IMR-90 (cell line): ENCODE data around the gene EMSY. TPM values are rescaled to one million over a fixed set of nuclear protein-coding genes. Genes with fewer than 3 reads are reported as not detected.

Source experiments
- ATAC-seq: fragments of 200-7000 bp; cut with Tn5 transposase; 2 replicates; pipeline ENCODE4 v1.9.1; 2020; ENCODE audit warnings: low read depth, mild to moderate bottlenecking, moderate library complexity
- BruUV-seq: library from RNA; stranded (reverse); fragments of 400-500 nt; replicated peaks from 2 replicates; lab custom pipeline; 2021; lab: Mats Ljungman, UMichigan
- CTCF ChIA-PET: fragments of 300-600 bp; formaldehyde crosslinking; extraction: SDS; loops from one replicate; lab custom pipeline; 2021; ENCODE audit warnings: antibody characterized with exemption; lab: Yijun Ruan, JAX
- POLR2A ChIA-PET: fragments of 300-600 bp; sonication (Branson Sonifier 250); formaldehyde crosslinking; loops from one replicate; lab custom pipeline; 2022; ENCODE audit warnings: antibody characterized with exemption; ENCODE audit not compliant: unreplicated experiment; lab: Charles Lee
- DNase-seq: peaks from one replicate; pipeline ENCODE4 v3.0.0; 2013
- H2AFZ ChIP-seq: replicated peaks from 2 replicates; pipeline ENCODE3; 2013; ENCODE audit warnings: low read length, mild to moderate bottlenecking; ENCODE audit not compliant: poor library complexity
- H2AK5ac ChIP-seq: 2 replicates; pipeline ENCODE4 v1.6.1; 2013; ENCODE audit warnings: low read depth, low read length, inconsistent platforms
- H2AK9ac ChIP-seq: replicated peaks from 2 replicates; pipeline ENCODE3; 2013; ENCODE audit warnings: mild to moderate bottlenecking, low read depth, low read length, moderate library complexity; ENCODE audit not compliant: poor library complexity
- H2BK120ac ChIP-seq: 2 replicates; pipeline ENCODE4 v1.6.1; 2013; ENCODE audit warnings: low read depth, low read length, inconsistent platforms
- H2BK15ac ChIP-seq: 3 replicates; pipeline ENCODE4 v1.6.1; 2013; ENCODE audit warnings: low read depth, low read length, inconsistent platforms
- H2BK20ac ChIP-seq: 2 replicates; pipeline ENCODE4 v1.6.1; 2013; ENCODE audit warnings: low read depth, mild to moderate bottlenecking, inconsistent platforms, low read length, moderate library complexity
- H2BK5ac ChIP-seq: 2 replicates; pipeline ENCODE4 v1.6.1; 2013; ENCODE audit warnings: mild to moderate bottlenecking, low read depth, low read length, inconsistent platforms; ENCODE audit not compliant: poor library complexity, severe bottlenecking
- H3K14ac ChIP-seq: replicated peaks from 2 replicates; pipeline ENCODE4 v1.6.1; 2013; ENCODE audit warnings: low read depth, low read length, inconsistent platforms
- H3K18ac ChIP-seq: 2 replicates; pipeline ENCODE4 v1.6.1; 2013; ENCODE audit warnings: low read depth, low read length, control low read depth
- H3K23ac ChIP-seq: 2 replicates; pipeline ENCODE4 v1.6.1; 2013; ENCODE audit warnings: low read depth, low read length, inconsistent platforms
- H3K27ac ChIP-seq: 2 replicates; pipeline ENCODE4 v1.5.1; 2013; ENCODE audit warnings: mild to moderate bottlenecking, control low read depth, low read length; ENCODE audit not compliant: insufficient read depth
- H3K27me3 ChIP-seq: 2 replicates; pipeline ENCODE4 v1.6.1; 2013; ENCODE audit warnings: low read length; ENCODE audit not compliant: control insufficient read depth, insufficient read depth
- H3K36me3 ChIP-seq: 2 replicates; pipeline ENCODE4 v1.6.1; 2013; ENCODE audit warnings: low read length, mixed read lengths; ENCODE audit not compliant: control insufficient read depth, insufficient read depth
- H3K4ac ChIP-seq: 2 replicates; pipeline ENCODE4 v1.6.1; 2013; ENCODE audit warnings: low read depth, low read length, inconsistent platforms
- H3K4me1 ChIP-seq: 2 replicates; pipeline ENCODE4 v1.6.1; 2013; ENCODE audit warnings: low read length, mixed read lengths; ENCODE audit not compliant: control insufficient read depth, insufficient read depth
- H3K4me2 ChIP-seq: 2 replicates; pipeline ENCODE4 v1.6.1; 2013; ENCODE audit warnings: low read depth, mild to moderate bottlenecking, control low read depth, low read length, moderate library complexity
- H3K4me3 ChIP-seq: 2 replicates; pipeline ENCODE4 v1.5.1; 2013; ENCODE audit warnings: low read depth, mild to moderate bottlenecking, control low read depth, low read length, moderate library complexity; ENCODE audit not compliant: insufficient read depth
- H3K56ac ChIP-seq: 2 replicates; pipeline ENCODE4 v1.6.1; 2013; ENCODE audit warnings: low read length, inconsistent platforms; ENCODE audit not compliant: insufficient read depth; ENCODE audit errors: extremely low read depth
- H3K79me1 ChIP-seq, 2 experiments: 2 replicates each; pipeline ENCODE4 v1.6.1; 2013; ENCODE audit warnings: low read length in 2 of 2, inconsistent platforms in 1 of 2, low read depth in 1 of 2
- H3K9ac ChIP-seq: 2 replicates; pipeline ENCODE4 v1.6.1; 2013; ENCODE audit warnings: low read depth, low read length, control low read depth
- H3K9me1 ChIP-seq: 2 replicates; pipeline ENCODE4 v1.6.1; 2013; ENCODE audit warnings: low read length, inconsistent platforms; ENCODE audit not compliant: insufficient read depth
- H3K9me3 ChIP-seq: 2 replicates; pipeline ENCODE4 v1.6.1; 2013; ENCODE audit warnings: low read length; ENCODE audit not compliant: control insufficient read depth, insufficient read depth
- H4K20me1 ChIP-seq: 2 replicates; pipeline ENCODE4 v1.6.1; 2013; ENCODE audit warnings: low read length, inconsistent platforms; ENCODE audit not compliant: insufficient read depth
- H4K5ac ChIP-seq: 2 replicates; pipeline ENCODE4 v1.6.1; 2013; ENCODE audit warnings: mild to moderate bottlenecking, low read depth, low read length, control low read depth
- H4K8ac ChIP-seq, 2 experiments: 2 replicates each; pipeline ENCODE4 v1.6.1; 2013; ENCODE audit warnings: low read depth in 2 of 2, low read length in 2 of 2, control low read depth in 1 of 2, inconsistent platforms in 1 of 2
- H4K91ac ChIP-seq: 2 replicates; pipeline ENCODE4 v1.6.1; 2013; ENCODE audit warnings: low read depth, low read length, inconsistent platforms; ENCODE audit not compliant: insufficient read depth
- BHLHE40 ChIP-seq: fragments of 150-350 bp; IDR thresholded peaks from 2 replicates; pipeline ENCODE4 v1.6.1; 2016; ENCODE audit warnings: mild to moderate bottlenecking, low read depth, low read length
- CEBPB ChIP-seq: IDR thresholded peaks from 2 replicates; pipeline ENCODE4 v1.6.1; 2012; ENCODE audit warnings: low read depth, low read length, improper control_type of control experiment
- CHD1 ChIP-seq: IDR thresholded peaks from 2 replicates; pipeline ENCODE4 v1.6.1; 2012; ENCODE audit warnings: low read depth, low read length, improper control_type of control experiment
- ELK1 ChIP-seq: fragments of 150-350 bp; IDR thresholded peaks from 2 replicates; pipeline ENCODE4 v1.6.1; 2016; ENCODE audit warnings: low read depth, mild to moderate bottlenecking, low read length, moderate library complexity, borderline replicate concordance
- FOS ChIP-seq: fragments of 150-350 bp; IDR thresholded peaks from 2 replicates; pipeline ENCODE4 v1.6.1; 2016; ENCODE audit warnings: low read depth, low read length
- MAFK ChIP-seq: IDR thresholded peaks from 2 replicates; pipeline ENCODE4 v1.6.1; 2012; ENCODE audit warnings: low read depth, low read length, improper control_type of control experiment
- MAZ ChIP-seq: IDR thresholded peaks from 2 replicates; pipeline ENCODE4 v1.6.1; 2012; ENCODE audit warnings: low read depth, mild to moderate bottlenecking, low read length, improper control_type of control experiment, moderate library complexity, borderline replicate concordance
- MXI1 ChIP-seq: IDR thresholded peaks from 2 replicates; pipeline ENCODE4 v1.6.1; 2012; ENCODE audit warnings: low read depth, mild to moderate bottlenecking, low read length, moderate library complexity, borderline replicate concordance
- NFE2L2 ChIP-seq: fragments of 150-350 bp; IDR thresholded peaks from 2 replicates; pipeline ENCODE4 v1.6.1; 2016; ENCODE audit warnings: low read depth, mild to moderate bottlenecking, low read length
- POLR2A ChIP-seq: IDR thresholded peaks from 2 replicates; pipeline ENCODE4 v1.6.1; 2012; ENCODE audit warnings: mild to moderate bottlenecking, low read depth, low read length
- RAD21 ChIP-seq: IDR thresholded peaks from 2 replicates; pipeline ENCODE4 v1.6.1; 2012; ENCODE audit warnings: low read length, improper control_type of control experiment
- RCOR1 ChIP-seq: IDR thresholded peaks from 2 replicates; pipeline ENCODE4 v1.6.1; 2012; ENCODE audit warnings: mild to moderate bottlenecking, low read length, improper control_type of control experiment; ENCODE audit not compliant: insufficient replicate concordance
- RFX5 ChIP-seq: IDR thresholded peaks from 2 replicates; pipeline ENCODE4 v1.8.0; 2012; ENCODE audit warnings: low read depth, mild to moderate bottlenecking, low read length, moderate library complexity
- SMC3 ChIP-seq: fragments of 150-350 bp; IDR thresholded peaks from 2 replicates; pipeline ENCODE4 v1.6.1; 2016; ENCODE audit warnings: low read depth, mild to moderate bottlenecking, antibody characterized with exemption, low read length, moderate library complexity
- USF2 ChIP-seq: fragments of 150-350 bp; IDR thresholded peaks from 2 replicates; pipeline ENCODE4 v1.6.1; 2017; ENCODE audit warnings: mild to moderate bottlenecking, antibody characterized with exemption, low read length, low read depth
- WGBS, 2 experiments: methylation state at CpG; one replicate each; pipeline versions ENCODE4 v1.1.5 to v1.1.7; 2013; ENCODE audit warnings: missing lambda C conversion rate in 2 of 2; ENCODE audit not compliant: insufficient read length in 1 of 2; ENCODE audit errors: extremely low coverage in 2 of 2; 5-methylcytosine and 5-hydroxymethylcytosine counted together
- dilution Hi-C: fragments of 300-500 bp; cut with HindIII; formaldehyde crosslinking; loops from one replicate; pipeline ENCODE4 v1.14.3; 2018; ENCODE audit warnings: low sequenced_read_pairs; ENCODE audit not compliant: unreplicated experiment
- in situ Hi-C: fragments of 300-500 bp; cut with MboI; formaldehyde crosslinking; loops from 3 replicates; pipeline ENCODE4 v1.14.3; 2019; ENCODE audit warnings: low sequenced_read_pairs, inconsistent platforms, mixed read lengths
- intact Hi-C: fragments of 100-400 bp; cut with micrococcal nuclease; formaldehyde crosslinking; loops from 2 replicates; pipeline ENCODE4 v1.10.0; 2022
- polyA plus RNA-seq, 3 experiments: library from polyadenylated mRNA; depleted of rRNA; stranded (reverse); fragments of >200 nt; gene quantifications; 2 replicates each; pipeline ENCODE4 v1.2.3, GENCODE V29; 2012; ENCODE audit warnings: low replicate concordance in 1 of 3
- total RNA-seq: library from RNA; depleted of rRNA; stranded (reverse); fragments of >200 nt; gene quantifications from 2 replicates; pipeline ENCODE4 v1.2.3, GENCODE V29; 2012
- TF ChIP-seq, protein P1 (sequence below): conservative IDR thresholded peaks from 2 replicates; pipeline ENCODE4 v1.5.1; 2012; ENCODE audit warnings: mild to moderate bottlenecking, low read depth, low read length, improper control_type of control experiment

EMSY gene
- total and polyA plus RNA-seq, 2 of the 4 experiments (the other 2 are of a cell fraction) = 14.1 to 22.0 TPM

DNA sequence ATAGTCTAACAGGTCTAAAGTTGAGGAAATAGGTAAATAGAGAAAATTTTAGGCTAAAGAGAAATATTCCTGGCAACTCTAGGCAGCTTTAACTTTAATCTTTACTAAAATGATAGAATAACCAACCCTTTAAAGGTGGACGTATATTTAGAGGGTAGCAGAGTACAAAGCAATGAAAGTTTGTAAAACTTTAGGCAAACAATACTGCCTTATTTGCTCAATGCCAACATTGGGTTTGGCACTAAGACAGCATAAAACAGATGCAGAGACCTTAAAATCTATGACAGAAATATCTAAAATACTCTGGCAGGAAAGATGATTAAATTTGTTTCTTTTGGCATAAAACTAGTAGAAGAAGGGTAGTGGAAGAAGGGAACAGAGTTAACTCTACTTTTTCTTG is 70.7 kb downstream of the EMSY start:
- no TSS peak for BruUV-seq
- CTCF ChIA-PET = no interaction called here

More for the DNA sequence above, 70.7 kb downstream of the EMSY start:
- Histone ChIP-seq H2BK5ac (no peak overlapping the region), H3K36me3 (peaks cover 3% of the 10 kb centered on the region; the same call in 1 of the 2 replicates), H3K9ac (no peak overlapping the region), H3K9me1 (0 out of 2 replicates have a peak, but pooled peaks cover 1% of the 10 kb centered on the region), H3K23ac (no peak overlapping the region), H2AK5ac (no peak overlapping the region), H3K79me1 (peaks cover 1 to 2% of the 10 kb centered on the region in 2 experiments), H4K8ac (no peak overlapping the region), H3K4me3 (no peak overlapping the region), H3K4me1 (peaks cover under 1% of the 10 kb centered on the region), H3K4ac (no peak overlapping the region), H3K56ac (no peak overlapping the region), H4K5ac (no peak overlapping the region), H4K20me1 (no peaks in the 10 kb centered on the region), H3K9me3 (no peaks in the 10 kb centered on the region), H3K14ac (no peak overlapping the region), H2AFZ (no peak overlapping the region), H3K18ac (no peak overlapping the region), H3K27me3 (no peaks in the 10 kb centered on the region), H2AK9ac (no peak overlapping the region), H2BK120ac (no peak overlapping the region), H3K4me2 (no peak overlapping the region), H2BK15ac (no peak overlapping the region), H4K91ac (no peak overlapping the region), H3K27ac (no peak overlapping the region), H2BK20ac (no peak overlapping the region)
- dilution Hi-C loops = no loop called here
- in situ Hi-C loops = no loop called here
- intact Hi-C loops = no loop called here
- TF ChIP-seq RCOR1 = no peak
- TF ChIP-seq NFE2L2 = no peak
- no peak for TF ChIP-seq RAD21
- TF ChIP-seq BHLHE40 = no peak
- TF ChIP-seq USF2 = no peak
- TF ChIP-seq ELK1 = no peak
- TF ChIP-seq RFX5 = no peak
- TF ChIP-seq, protein P1, sequence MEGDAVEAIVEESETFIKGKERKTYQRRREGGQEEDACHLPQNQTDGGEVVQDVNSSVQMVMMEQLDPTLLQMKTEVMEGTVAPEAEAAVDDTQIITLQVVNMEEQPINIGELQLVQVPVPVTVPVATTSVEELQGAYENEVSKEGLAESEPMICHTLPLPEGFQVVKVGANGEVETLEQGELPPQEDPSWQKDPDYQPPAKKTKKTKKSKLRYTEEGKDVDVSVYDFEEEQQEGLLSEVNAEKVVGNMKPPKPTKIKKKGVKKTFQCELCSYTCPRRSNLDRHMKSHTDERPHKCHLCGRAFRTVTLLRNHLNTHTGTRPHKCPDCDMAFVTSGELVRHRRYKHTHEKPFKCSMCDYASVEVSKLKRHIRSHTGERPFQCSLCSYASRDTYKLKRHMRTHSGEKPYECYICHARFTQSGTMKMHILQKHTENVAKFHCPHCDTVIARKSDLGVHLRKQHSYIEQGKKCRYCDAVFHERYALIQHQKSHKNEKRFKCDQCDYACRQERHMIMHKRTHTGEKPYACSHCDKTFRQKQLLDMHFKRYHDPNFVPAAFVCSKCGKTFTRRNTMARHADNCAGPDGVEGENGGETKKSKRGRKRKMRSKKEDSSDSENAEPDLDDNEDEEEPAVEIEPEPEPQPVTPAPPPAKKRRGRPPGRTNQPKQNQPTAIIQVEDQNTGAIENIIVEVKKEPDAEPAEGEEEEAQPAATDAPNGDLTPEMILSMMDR = no peak
- no peak for TF ChIP-seq FOS
- TF ChIP-seq MXI1 = no peak
- TF ChIP-seq CEBPB = no peak
- no peak for TF ChIP-seq CHD1
- TF ChIP-seq SMC3 = no peak
- TF ChIP-seq MAZ = no peak
- TF ChIP-seq MAFK = no peak
- TF ChIP-seq POLR2A = no peak
- POLR2A ChIA-PET = no interaction called here
- no CpG with 5 or more reads among the region's 1 CpG for WGBS, 2 experiments
- ATAC-seq (no peak), DNase-seq (no peak)
